GM12892 (cell line): Measurements from ENCODE around the gene POLR3F.

Experiments used
- POLR2A ChIP-seq: IDR thresholded peaks from 2 replicates; pipeline ENCODE4 v1.6.1; 2011; ENCODE audit warnings: low read depth, low read length, control low read depth
- POLR2AphosphoS5 ChIP-seq: IDR thresholded peaks from 2 replicates; pipeline ENCODE4 v1.6.1; 2011; ENCODE audit warnings: low read depth, low read length, control low read depth
- TAF1 ChIP-seq: IDR thresholded peaks from 2 replicates; pipeline ENCODE4 v1.6.1; 2011; ENCODE audit warnings: low read depth, mild to moderate bottlenecking, control low read depth, low read length, borderline replicate concordance

GRCh38 chr20:18481596-18481995, 14.4 kb downstream of the POLR3F start:
- TF ChIP-seq POLR2AphosphoS5 (no peak), POLR2A (no peak), TAF1 (no peak)
